Activated CD4-positive, alpha-beta T cell treated with anti-CD3 and anti-CD28 coated beads for 36 hours (primary cell): ENCODE data around the gene WBP1L. TPM values are rescaled to one million over a fixed set of nuclear protein-coding genes. Genes with fewer than 3 reads are reported as not detected.
A peak's percentile ranks its signal among the peaks of the same experiment; 100 is the strongest.
"Not testable (repeated sequence)": the region's sequence is repeated elsewhere in the genome, so short reads cannot be mapped to it uniquely, and the experiment has no call there.

Experiments used
- ATAC-seq: fragments of 200-7000 bp; cut with Tn5 transposase; one replicate; pipeline ENCODE4 v1.10.0; 2021; ENCODE audit warnings: mild to moderate bottlenecking, moderate library complexity
- CTCF ChIA-PET: fragments of 350-600 bp; sonication (Branson Sonifier 250); formaldehyde crosslinking; loops from one replicate; lab custom pipeline; 2021; ENCODE audit warnings: antibody characterized with exemption; lab: Charles Lee
- POLR2A ChIA-PET: fragments of 350-600 bp; sonication (Branson Sonifier 250); formaldehyde crosslinking; loops from one replicate; lab custom pipeline; 2021; ENCODE audit warnings: antibody characterized with exemption, inconsistent platforms; lab: Charles Lee
- DNase-seq: peaks from one replicate; pipeline ENCODE4 v3.0.0-alpha.2; 2020
- H3K27ac Mint-ChIP-seq: one replicate; pipeline ENCODE4 v1.8.0; 2021; ENCODE audit warnings: mixed read lengths
- H3K27me3 Mint-ChIP-seq: one replicate; pipeline ENCODE4 v1.8.0; 2021; ENCODE audit warnings: mixed read lengths
- H3K36me3 Mint-ChIP-seq: one replicate; pipeline ENCODE4 v1.8.0; 2021; ENCODE audit warnings: low read depth, mixed read lengths
- H3K4me1 Mint-ChIP-seq: one replicate; pipeline ENCODE4 v1.8.0; 2021; ENCODE audit warnings: mixed read lengths
- H3K4me3 Mint-ChIP-seq: one replicate; pipeline ENCODE4 v1.8.0; 2021; ENCODE audit warnings: mild to moderate bottlenecking, moderate library complexity, mixed read lengths
- H3K9me3 Mint-ChIP-seq: one replicate; pipeline ENCODE4 v1.8.0; 2021; ENCODE audit warnings: low read depth, mixed read lengths
- intact Hi-C, 2 experiments: fragments of 100-400 bp; cut with DNase I in 1 of 2; cut with micrococcal nuclease in 1 of 2; formaldehyde crosslinking; loops; one replicate each; pipeline versions ENCODE4 v1.14.2 to v1.15.1; 2022 to 2024; cut with DNase I, micrococcal nuclease
- total RNA-seq, 2 experiments: library from RNA; stranded (reverse); gene quantifications; one replicate each; pipeline ENCODE4 v1.2.3, GENCODE V29; 2021

WBP1L gene
- total RNA-seq, 2 experiments from 2014 or later: 14.9 to 16.4 TPM

DNA sequence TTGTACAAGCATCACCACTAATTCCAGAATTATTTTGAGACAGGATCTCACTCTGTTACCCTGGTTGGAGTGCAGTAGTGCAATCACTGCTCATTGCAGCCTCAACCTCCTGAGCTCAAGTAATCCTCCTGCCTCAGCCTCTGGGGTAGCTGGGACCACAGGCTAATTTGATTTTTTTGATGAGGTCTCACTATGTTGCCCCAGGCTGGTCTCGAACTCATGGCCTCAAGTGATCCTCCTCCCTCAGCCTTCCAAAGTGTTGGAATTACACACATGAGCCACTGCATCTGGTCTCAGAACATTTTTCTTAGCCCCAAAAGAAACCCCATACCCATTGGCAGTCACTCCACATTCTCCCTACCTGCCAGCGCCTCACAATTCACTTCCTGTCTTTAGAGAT, 3.5 kb upstream of the WBP1L start:
- intact Hi-C loops: no loop called here
- ChIA-PET POLR2A (interaction anchor here (0.6 kb wide), 1 partner anchor 14 kb away, joined by 4 read pairs; no protein-coding TSS in a partner anchor), CTCF (interaction anchor here (0.5 to 0.7 kb wide), 2 partner anchors 8 to 112 kb away, joined by 3 read pairs; no protein-coding TSS in a partner anchor)
- ATAC-seq: no peak
- Mint-ChIP-seq H3K27ac (no peak overlapping the region), H3K4me3 (no peak overlapping the region), H3K36me3 (peaks cover 11% of the 10 kb centered on the region), H3K4me1 (peaks cover 16% of the 10 kb centered on the region), H3K27me3 (no peaks in the 10 kb centered on the region), H3K9me3 (peaks cover 5% of the 10 kb centered on the region)
- no peak for DNase-seq

DNA sequence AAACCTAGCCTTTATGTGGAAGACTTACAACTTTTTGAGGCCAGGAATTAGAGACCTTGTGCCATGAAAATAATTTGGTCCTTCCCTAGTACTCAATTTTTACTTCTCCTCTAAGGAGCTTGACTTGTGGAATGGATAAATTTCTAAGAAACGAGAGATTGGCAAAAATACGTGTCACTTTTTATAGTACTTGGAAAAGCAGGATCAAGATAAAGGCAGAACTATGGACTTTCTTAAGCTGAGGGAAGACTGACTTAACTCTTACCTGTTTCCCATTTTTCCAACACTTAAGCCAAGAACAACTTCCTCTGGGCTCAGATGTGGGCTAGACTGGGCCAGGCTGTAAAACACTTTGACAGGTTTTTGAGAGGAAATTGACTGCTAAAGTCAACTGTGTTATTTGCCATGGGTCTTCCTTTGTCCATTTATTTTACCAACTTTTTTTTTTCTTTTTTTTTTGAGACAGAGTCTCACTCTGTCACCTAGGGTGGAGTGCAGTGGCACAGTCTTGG, 2.0 kb upstream of the WBP1L start:
- H3K36me3 Mint-ChIP-seq: peaks cover 9% of the 10 kb centered on the region
- intact Hi-C loops: loop anchor here in 1 of 2 experiments (2.0 kb wide), 2 partner anchors 61 to 67 kb away; no protein-coding TSS in a partner anchor

DNA sequence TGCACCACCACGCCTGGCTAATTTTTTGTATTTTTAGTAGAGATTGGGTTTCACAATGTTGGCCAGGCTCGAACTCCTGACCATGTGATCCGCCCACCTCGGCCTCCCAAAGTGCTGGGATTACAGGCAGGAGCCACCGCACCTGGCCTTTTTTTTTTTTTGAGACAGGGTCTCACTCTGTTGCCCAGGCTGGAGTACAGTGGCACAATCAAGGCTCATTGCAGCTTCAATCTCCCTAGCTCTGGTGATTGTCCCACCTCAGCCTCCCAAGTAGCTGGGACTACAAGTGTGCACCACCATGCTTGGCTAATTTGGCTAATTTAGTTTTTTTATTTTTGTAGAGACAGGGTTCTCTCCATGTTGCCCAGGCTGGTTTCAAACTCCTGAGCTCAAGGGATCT, 1.4 kb upstream of the WBP1L start:
- H3K9me3 Mint-ChIP-seq, H3K27ac Mint-ChIP-seq, DNase-seq, POLR2A ChIA-PET, H3K27me3 Mint-ChIP-seq, H3K4me3 Mint-ChIP-seq, ATAC-seq, H3K36me3 Mint-ChIP-seq: not testable (repeated sequence)
- CTCF ChIA-PET: interaction anchor here (0.5 kb wide), 1 partner anchor 24 kb away, joined by 3 read pairs; no protein-coding TSS in a partner anchor
- H3K4me1 Mint-ChIP-seq: peaks cover 35% of the 10 kb centered on the region
- intact Hi-C loops: loop anchor here in 1 of 2 experiments (2.0 kb wide), 2 partner anchors 60 to 68 kb away; no protein-coding TSS in a partner anchor

More for the DNA sequence above, 2.0 kb upstream of the WBP1L start:
- H3K9me3 Mint-ChIP-seq: peaks cover 5% of the 10 kb centered on the region
- peaks cover 32% of the 10 kb centered on the region for H3K4me1 Mint-ChIP-seq
- no peaks in the 10 kb centered on the region for H3K27me3 Mint-ChIP-seq
- ChIA-PET CTCF (interaction anchor here (0.5 to 1.3 kb wide), 3 partner anchors 22 to 30 kb away, joined by 3 to 4 read pairs (median 3); no protein-coding TSS in a partner anchor), POLR2A (no interaction called here)
- no peak overlapping the region for H3K4me3 Mint-ChIP-seq
- H3K27ac Mint-ChIP-seq: no peak overlapping the region
- ATAC-seq (no peak), DNase-seq (no peak)

DNA sequence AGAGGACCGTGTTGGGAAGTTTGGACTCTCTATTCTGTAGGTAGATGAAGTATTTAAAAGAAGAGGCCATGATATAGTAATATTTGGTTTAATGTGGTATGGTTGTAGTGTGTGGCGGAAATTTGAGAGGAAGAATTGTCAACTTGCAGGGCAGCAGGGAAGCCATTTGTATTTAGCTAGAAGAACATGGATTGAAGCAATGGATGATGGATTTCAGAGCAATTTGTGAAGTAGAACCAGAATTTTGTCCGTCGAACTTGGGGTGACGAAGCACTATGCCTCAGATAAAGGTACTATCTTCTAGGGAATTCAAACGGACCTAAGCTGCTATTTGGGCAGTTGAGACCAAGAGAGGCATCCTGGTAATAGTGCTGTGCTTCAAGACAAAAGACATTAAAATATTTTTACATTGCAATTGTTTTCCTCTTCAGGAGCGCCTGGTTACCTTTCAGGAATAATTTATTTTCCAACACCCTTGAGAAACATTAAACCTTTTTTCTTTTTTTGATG, 615 bp upstream of the WBP1L start:
- Mint-ChIP-seq H3K27me3 (no peaks in the 10 kb centered on the region), H3K4me3 (peak overlapping the region; percentile 92), H3K4me1 (peaks cover 35% of the 10 kb centered on the region), H3K36me3 (peaks cover 3% of the 10 kb centered on the region), H3K27ac (peak overlapping the region; percentile 82), H3K9me3 (peaks cover 5% of the 10 kb centered on the region)
- DNase-seq: no peak
- CTCF ChIA-PET: interaction anchor here (0.6 to 1.5 kb wide), 7 partner anchors 9 to 174 kb away, joined by 3 to 8 read pairs (median 3); partner anchors contain the start of genes CNNM2 and TRIM8
- POLR2A ChIA-PET: interaction anchor here (0.8 to 1.1 kb wide), 2 partner anchors 29 to 60 kb away, joined by 3 to 5 read pairs; partner anchors contain the start of gene ARL3
- no peak for ATAC-seq
- intact Hi-C loops: loop anchor here (1.0 to 2.0 kb wide), 12 partner anchors 29 to 625 kb away; partner anchors contain the start of genes ARL3 (in 2 of the 2), BORCS7 (in 2 of the 2), SFXN2 (in 2 of the 2) and ACTR1A (in 1 of the 2)

DNA sequence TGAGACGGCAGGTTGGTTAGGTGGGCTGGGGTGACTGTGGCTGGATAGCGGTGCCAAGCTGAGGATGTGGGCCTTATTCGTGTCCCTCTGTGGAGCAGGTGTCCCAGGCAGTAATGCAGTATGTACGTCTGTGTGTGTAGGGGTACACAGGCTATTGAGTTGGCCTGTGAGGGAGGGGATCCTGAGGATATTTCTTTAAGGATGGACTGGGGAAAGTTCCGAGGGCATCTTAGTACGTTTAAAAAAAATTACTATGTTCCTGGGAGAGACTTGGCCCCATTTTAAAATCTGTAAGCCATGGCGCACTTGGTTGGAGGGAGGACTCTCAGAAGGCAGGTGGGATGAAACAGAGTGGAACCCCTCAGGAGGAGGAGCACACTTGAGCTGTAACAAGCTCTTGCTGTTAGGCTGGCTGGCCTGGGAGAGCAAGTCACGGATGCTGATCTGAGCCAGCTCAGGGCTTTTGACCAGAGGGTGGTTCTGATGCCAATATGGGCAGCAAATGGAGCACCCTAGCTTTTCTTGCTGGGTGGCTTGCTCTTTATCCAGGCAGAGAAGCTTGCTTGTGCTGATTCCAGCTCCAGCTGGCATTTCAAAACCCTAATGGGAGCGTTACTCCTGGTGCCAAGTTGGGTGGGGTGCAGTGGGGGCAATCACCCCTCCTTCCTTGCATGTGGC, 765 bp downstream of the WBP1L start:
- peaks cover 11% of the 10 kb centered on the region for H3K36me3 Mint-ChIP-seq
- peaks cover 5% of the 10 kb centered on the region for H3K9me3 Mint-ChIP-seq
- CTCF ChIA-PET: interaction anchor here (0.9 to 1.5 kb wide), 3 partner anchors 16 to 173 kb away, joined by 3 to 6 read pairs (median 4); partner anchors contain the start of gene CNNM2
- peak; percentile 16 for ATAC-seq
- POLR2A ChIA-PET: interaction anchor here (0.6 to 1.2 kb wide), 6 partner anchors 17 to 1163 kb away, joined by 3 to 6 read pairs (median 3); partner anchors contain the start of genes ARL3 and SFXN2
- H3K4me3 Mint-ChIP-seq: peak overlapping the region; percentile 92
- intact Hi-C loops: no loop called here
- peak; percentile 47 for DNase-seq
- no peaks in the 10 kb centered on the region for H3K27me3 Mint-ChIP-seq
- peaks cover 44% of the 10 kb centered on the region for H3K4me1 Mint-ChIP-seq
- H3K27ac Mint-ChIP-seq: peak overlapping the region; percentile 82

DNA sequence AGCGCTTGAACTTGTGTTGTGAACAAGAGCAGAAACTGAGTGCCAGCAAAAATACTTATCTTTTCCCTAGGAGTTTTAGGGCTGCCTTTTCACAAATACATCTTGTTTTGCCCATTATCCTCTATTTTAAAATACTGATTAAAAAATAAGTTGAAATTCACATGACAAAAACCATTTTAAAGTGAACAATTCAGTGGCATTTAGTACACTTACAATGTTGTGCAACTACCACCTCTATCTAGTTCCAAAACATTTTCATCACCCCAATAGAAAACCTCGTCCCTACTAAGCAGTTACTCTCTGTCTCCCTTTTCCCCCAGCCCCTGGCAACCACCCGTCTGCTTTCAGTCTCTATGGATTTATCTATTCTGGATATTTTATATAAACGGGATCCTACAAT, 1.4 kb downstream of the WBP1L start:
- peaks cover 44% of the 10 kb centered on the region for H3K4me1 Mint-ChIP-seq
- H3K4me3 Mint-ChIP-seq: peak overlapping the region; percentile 92
- peaks cover 11% of the 10 kb centered on the region for H3K36me3 Mint-ChIP-seq
- intact Hi-C loops: no loop called here
- peak overlapping the region; percentile 82 for H3K27ac Mint-ChIP-seq
- ChIA-PET POLR2A (interaction anchor here (1.2 kb wide), 1 partner anchor 31 kb away, joined by 6 read pairs; the partner anchor contains the start of genes ARL3 and SFXN2), CTCF (interaction anchor here (0.6 to 1.5 kb wide), 3 partner anchors 15 to 236 kb away, joined by 3 to 4 read pairs (median 4); no protein-coding TSS in a partner anchor)
- DNase-seq: no peak
- no peak for ATAC-seq
- no peaks in the 10 kb centered on the region for H3K27me3 Mint-ChIP-seq
- H3K9me3 Mint-ChIP-seq: peaks cover 5% of the 10 kb centered on the region

DNA sequence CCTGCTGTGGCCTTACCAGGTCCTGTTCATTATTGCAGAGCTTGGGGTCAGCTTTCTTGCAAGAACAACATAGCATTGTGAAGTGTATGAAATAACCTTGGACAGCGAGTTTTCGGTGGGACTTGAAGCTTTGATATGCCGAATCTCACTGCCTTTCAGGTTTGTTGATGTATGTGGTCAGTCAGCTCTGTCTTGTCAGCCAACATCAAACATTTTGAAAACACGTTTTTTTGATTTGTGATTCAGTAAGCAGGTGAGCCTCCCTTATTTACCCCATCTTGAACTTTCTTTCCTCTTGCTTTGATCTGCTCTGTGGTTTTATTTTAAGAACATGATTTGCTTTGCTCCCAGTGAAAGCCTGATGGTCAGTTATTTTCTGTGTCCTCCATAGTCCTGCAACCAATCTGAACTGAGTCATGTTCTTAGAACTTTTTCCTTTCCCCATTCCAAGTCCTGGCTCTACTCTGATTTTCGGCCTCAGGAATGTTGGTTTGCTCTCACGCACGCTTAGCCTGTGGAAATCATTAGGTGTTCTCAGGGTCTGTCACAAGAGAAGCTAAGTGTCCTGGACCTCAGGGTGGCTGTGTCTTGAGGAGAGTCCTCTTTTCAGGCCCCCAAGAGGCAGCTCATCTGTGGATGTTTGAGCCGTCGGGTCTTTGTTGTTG, 8.7 kb downstream of the WBP1L start:
- DNase-seq: no peak
- ChIA-PET CTCF (interaction anchor here (0.6 to 4.1 kb wide), 11 partner anchors 9 to 582 kb away, joined by 3 to 26 read pairs (median 3); partner anchors contain the start of gene WBP1L), POLR2A (no interaction called here)
- Mint-ChIP-seq H3K27me3 (no peaks in the 10 kb centered on the region), H3K4me3 (no peak overlapping the region), H3K4me1 (peaks cover 45% of the 10 kb centered on the region), H3K27ac (peak overlapping the region; percentile 23), H3K36me3 (peaks cover 11% of the 10 kb centered on the region), H3K9me3 (no peaks in the 10 kb centered on the region)
- intact Hi-C loops: no loop called here
- ATAC-seq: no peak

DNA sequence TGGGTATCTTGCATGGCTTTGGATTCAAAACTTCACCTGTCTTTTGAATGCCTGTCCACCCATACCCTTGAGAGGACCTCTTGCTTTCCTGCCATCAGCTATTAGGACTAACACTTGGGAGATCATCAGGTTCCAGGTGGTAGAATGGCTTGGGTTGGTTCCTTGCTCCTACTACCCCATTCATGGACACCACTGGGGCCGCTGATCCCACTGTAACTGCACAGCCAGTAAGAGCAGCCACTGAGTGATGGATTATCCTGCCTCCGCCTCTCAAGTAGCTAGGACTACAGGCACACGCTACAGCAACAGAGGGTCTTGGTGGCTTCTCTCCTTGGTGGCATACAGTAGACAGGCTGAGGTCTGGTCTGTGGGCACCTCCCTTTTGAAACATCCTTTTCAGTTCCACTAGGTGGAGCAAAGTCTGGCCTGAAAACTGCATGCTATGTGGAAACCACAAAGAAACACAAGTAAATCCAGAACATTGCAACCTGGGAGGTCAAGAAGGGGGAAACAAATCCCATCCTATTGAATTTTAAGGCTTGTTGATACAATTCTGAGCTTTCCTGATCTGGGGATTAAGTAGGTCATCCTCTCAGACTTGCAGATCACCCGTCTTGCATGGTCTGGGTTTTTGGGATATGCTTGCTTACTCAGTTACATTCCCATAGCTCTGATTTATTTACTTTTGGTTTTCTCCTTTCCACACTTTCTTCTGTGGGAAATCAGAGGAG, 9.4 kb downstream of the WBP1L start:
- no peaks in the 10 kb centered on the region for H3K9me3 Mint-ChIP-seq
- intact Hi-C loops: no loop called here
- no peak overlapping the region for H3K4me3 Mint-ChIP-seq
- DNase-seq (peak; percentile 35), ATAC-seq (peak; percentile 78)
- no peaks in the 10 kb centered on the region for H3K27me3 Mint-ChIP-seq
- H3K4me1 Mint-ChIP-seq: peaks cover 45% of the 10 kb centered on the region
- no peak overlapping the region for H3K27ac Mint-ChIP-seq
- peaks cover 11% of the 10 kb centered on the region for H3K36me3 Mint-ChIP-seq
- ChIA-PET POLR2A (no interaction called here), CTCF (interaction anchor here (0.6 to 4.1 kb wide), 10 partner anchors 10 to 148 kb away, joined by 3 to 26 read pairs (median 4); partner anchors contain the start of gene WBP1L)

DNA sequence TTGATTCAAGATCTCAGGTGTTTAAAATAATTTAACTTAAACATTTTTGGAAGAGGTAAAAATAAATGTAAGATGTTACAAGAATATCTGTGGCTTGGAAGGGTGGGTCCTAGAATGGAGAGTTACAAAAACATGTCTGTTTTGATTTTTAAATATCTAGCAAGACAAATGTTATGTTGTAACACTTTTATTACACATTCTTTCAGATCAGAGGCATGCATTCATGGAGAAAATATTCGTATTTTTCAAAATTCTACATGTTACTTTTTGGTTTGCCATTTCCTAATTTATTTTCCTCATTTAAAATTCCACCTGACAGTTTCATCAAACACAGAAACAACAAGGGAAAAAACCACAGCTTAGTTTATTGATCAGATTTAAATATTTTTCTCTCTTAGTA, 10.0 kb downstream of the WBP1L start:
- intact Hi-C loops: no loop called here
- Mint-ChIP-seq H3K27ac (no peak overlapping the region), H3K4me1 (peaks cover 45% of the 10 kb centered on the region), H3K36me3 (peaks cover 11% of the 10 kb centered on the region), H3K4me3 (no peak overlapping the region), H3K9me3 (no peaks in the 10 kb centered on the region), H3K27me3 (no peaks in the 10 kb centered on the region)
- no peak for ATAC-seq
- DNase-seq: no peak
- CTCF ChIA-PET: interaction anchor here (0.6 to 4.1 kb wide), 6 partner anchors 10 to 148 kb away, joined by 3 to 26 read pairs (median 10); no protein-coding TSS in a partner anchor
- POLR2A ChIA-PET: no interaction called here

DNA sequence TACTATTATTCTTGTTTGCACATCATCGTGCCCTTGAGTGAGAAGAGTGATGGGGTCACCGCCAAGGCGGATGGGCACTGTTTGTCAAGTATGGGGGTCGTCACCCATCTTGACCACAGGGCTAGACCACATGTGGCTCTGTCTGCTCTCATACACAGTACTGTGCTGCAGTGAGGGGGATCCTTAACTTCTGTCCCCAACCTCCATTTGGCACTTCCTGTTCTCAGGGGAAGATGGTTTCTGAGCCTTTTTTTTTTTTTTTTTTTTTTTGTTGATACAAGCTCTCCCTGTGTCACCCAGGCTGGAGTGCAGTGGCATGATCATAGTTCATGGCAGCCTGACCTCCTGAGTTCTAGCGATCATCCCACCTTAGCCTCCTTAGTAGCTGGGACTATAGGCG, 13.6 kb downstream of the WBP1L start:
- CTCF ChIA-PET: interaction anchor here (0.6 kb wide), 1 partner anchor 144 kb away, joined by 3 read pairs; no protein-coding TSS in a partner anchor
- POLR2A ChIA-PET: interaction anchor here (0.6 kb wide), 1 partner anchor 20 kb away, joined by 6 read pairs; no protein-coding TSS in a partner anchor
- Mint-ChIP-seq H3K9me3 (no peaks in the 10 kb centered on the region), H3K36me3 (peaks cover 24% of the 10 kb centered on the region), H3K4me3 (no peak overlapping the region), H3K4me1 (peaks cover 39% of the 10 kb centered on the region), H3K27ac (no peak overlapping the region), H3K27me3 (no peaks in the 10 kb centered on the region)
- intact Hi-C loops: no loop called here
- ATAC-seq: no peak
- DNase-seq: no peak
